T-helper 2 cell treated with Interferon-gamma antibody and Interleukin-4, amounts not matched to agents 100 ng/mL and 5 ng/mL, for 36 hours (primary cell): ENCODE measurements around the gene CFAP90. TPM values are rescaled to one million over a fixed set of nuclear protein-coding genes. Genes with fewer than 3 reads are reported as not detected.

Experiments used
- intact Hi-C: fragments of 100-400 bp; cut with micrococcal nuclease; formaldehyde crosslinking; loops from one replicate; pipeline ENCODE4 v1.15.1; 2023
- total RNA-seq: library from RNA; stranded (reverse); gene quantifications from 2 replicates; pipeline ENCODE4 v1.2.3, GENCODE V29; 2022

CFAP90 gene
- total RNA-seq, 1 donor from 2014 or later: not detected

- intact Hi-C loops: no loop called here
These were observed 22.7 kb downstream of the CFAP90 start for GRCh38 chr5:7828269-7828668.

- intact Hi-C loops: no loop called here
These were observed 23.3 kb downstream of the CFAP90 start for GRCh38 chr5:7827610-7828009.

- intact Hi-C loops: no loop called here
These were observed 25.3 kb downstream of the CFAP90 start for GRCh38 chr5:7825630-7826029.

- intact Hi-C loops: no loop called here
These were observed 25.9 kb downstream of the CFAP90 start for GRCh38 chr5:7824995-7825394.

- intact Hi-C loops: no loop called here
These were observed 27.3 kb downstream of the CFAP90 start for GRCh38 chr5:7823594-7823993.

GRCh38 chr5:7822449-7822848 lies 28.5 kb downstream of the CFAP90 start:
- intact Hi-C loops: no loop called here

- intact Hi-C loops: loop anchor here (2.0 to 5.0 kb wide), 2 partner anchors 41 to 556 kb away; no protein-coding TSS in a partner anchor
These were observed 34.4 kb downstream of the CFAP90 start for GRCh38 chr5:7816535-7816901.

GRCh38 chr5:7815892-7816534 lies 34.9 kb downstream of the CFAP90 start:
- intact Hi-C loops: loop anchor here (2.0 to 5.0 kb wide), 2 partner anchors 41 to 555 kb away; no protein-coding TSS in a partner anchor

- intact Hi-C loops: loop anchor here (5.0 kb wide), 1 partner anchor 42 kb away; no protein-coding TSS in a partner anchor
These were observed 36.1 kb downstream of the CFAP90 start for GRCh38 chr5:7814816-7815215.

- intact Hi-C loops: no loop called here
These were observed 37.4 kb downstream of the CFAP90 start for GRCh38 chr5:7813576-7813975.

- intact Hi-C loops: no loop called here
These were observed 37.9 kb downstream of the CFAP90 start for GRCh38 chr5:7813007-7813406.

- intact Hi-C loops: no loop called here
These were observed 39.2 kb downstream of the CFAP90 start for GRCh38 chr5:7811715-7812114.

- intact Hi-C loops: no loop called here
These were observed 41.9 kb downstream of the CFAP90 start for GRCh38 chr5:7808998-7809397.

GRCh38 chr5:7805379-7805778 lies 45.6 kb downstream of the CFAP90 start:
- intact Hi-C loops: no loop called here

GRCh38 chr5:7803937-7804336 lies 47.0 kb downstream of the CFAP90 start:
- intact Hi-C loops: no loop called here

GRCh38 chr5:7802855-7803254 lies 48.1 kb downstream of the CFAP90 start:
- intact Hi-C loops: no loop called here

GRCh38 chr5:7801891-7802614 lies 48.9 kb downstream of the CFAP90 start:
- intact Hi-C loops: no loop called here

GRCh38 chr5:7795306-7795705 lies 55.6 kb downstream of the CFAP90 start:
- intact Hi-C loops: no loop called here

GRCh38 chr5:7794823-7795222 lies 56.1 kb downstream of the CFAP90 start:
- intact Hi-C loops: no loop called here

- intact Hi-C loops: no loop called here
These were observed 56.6 kb downstream of the CFAP90 start for GRCh38 chr5:7794311-7794710.

GRCh38 chr5:7793895-7794294 lies 57.0 kb downstream of the CFAP90 start:
- intact Hi-C loops: no loop called here

- intact Hi-C loops: no loop called here
These were observed 61.4 kb downstream of the CFAP90 start for GRCh38 chr5:7789567-7789966.

- intact Hi-C loops: no loop called here
These were observed 63.2 kb downstream of the CFAP90 start for GRCh38 chr5:7787770-7788169.
